A549 (cell line): Measurements from ENCODE around the gene TPBGL.

ENCODE experiments used
- CTCF ChIP-seq: fragments of >200 bp; sonication (Bioruptor Twin); formaldehyde crosslinking; IDR thresholded peaks from 3 replicates; pipeline ENCODE4 v1.5.1; 2016
- E2F6 ChIP-seq: IDR thresholded peaks from 2 replicates; pipeline ENCODE4 v1.6.1; 2012; ENCODE audit warnings: low read depth, borderline replicate concordance
- EP300 ChIP-seq, 2 experiments: fragments of >200 bp; sonication (Bioruptor Twin); formaldehyde crosslinking; IDR thresholded peaks; 2 replicates in 1 of 2; 3 replicates in 1 of 2; pipeline ENCODE4 v1.6.1; 2016 to 2017
- ESRRA ChIP-seq: fragments of 150-350 bp; IDR thresholded peaks from 2 replicates; pipeline ENCODE4 v1.6.1; 2014; ENCODE audit warnings: mild to moderate bottlenecking, low read length, borderline replicate concordance
- GATA3 ChIP-seq: IDR thresholded peaks from 2 replicates; pipeline ENCODE4 v1.6.1; 2012; ENCODE audit warnings: borderline replicate concordance
- MAX ChIP-seq: IDR thresholded peaks from 2 replicates; pipeline ENCODE4 v1.6.1; 2012
- NPAS2 ChIP-seq: fragments of 250-450 bp; sonication (Bioruptor Pico); IDR thresholded peaks from 2 replicates; pipeline ENCODE4 v1.8.0; 2022; ENCODE audit warnings: mild to moderate bottlenecking, moderate library complexity, borderline replicate concordance
- POLR2A ChIP-seq: IDR thresholded peaks from 2 replicates; pipeline ENCODE4 v1.6.1; 2012; ENCODE audit warnings: mild to moderate bottlenecking, low read length
- RCOR1 ChIP-seq: fragments of 150-350 bp; IDR thresholded peaks from 2 replicates; pipeline ENCODE4 v1.6.1; 2014; ENCODE audit warnings: antibody characterized with exemption, low read length, low read depth
- REST ChIP-seq: fragments of 200-600 bp; sonication (generic); IDR thresholded peaks from 2 replicates; pipeline ENCODE4 v1.6.1; 2016; ENCODE audit warnings: antibody characterized with exemption, mild to moderate bottlenecking, moderate library complexity
- RNF2 ChIP-seq: fragments of 200-600 bp; sonication (generic); IDR thresholded peaks from 2 replicates; pipeline ENCODE4 v1.6.1; 2016; ENCODE audit warnings: low read depth, mild to moderate bottlenecking, antibody characterized with exemption, moderate library complexity, borderline replicate concordance
- SMC3 ChIP-seq: fragments of >200 bp; sonication (Bioruptor Twin); formaldehyde crosslinking; IDR thresholded peaks from 3 replicates; pipeline ENCODE4 v1.6.1; 2018; ENCODE audit warnings: inconsistent platforms
- USF2 ChIP-seq: fragments of 450-650 bp; IDR thresholded peaks from 2 replicates; pipeline ENCODE4 v1.6.1; 2014; ENCODE audit warnings: antibody characterized with exemption

GRCh38 chr11:75260396-75261170, 20.0 kb downstream of the TPBGL start:
- no peak for TF ChIP-seq POLR2A
- TF ChIP-seq ESRRA: no peak
- TF ChIP-seq CTCF: no peak
- TF ChIP-seq RCOR1: no peak
- TF ChIP-seq RNF2: no peak
- TF ChIP-seq MAX: no peak
- TF ChIP-seq SMC3: no peak
- no peak for TF ChIP-seq REST
- TF ChIP-seq USF2: no peak
- no peak for TF ChIP-seq GATA3
- no peak for TF ChIP-seq NPAS2 (CRISPR knock-in tag)
- no peak for TF ChIP-seq E2F6
- TF ChIP-seq EP300 (IDR thresholded peaks at IDR 0.05): no peak
